HG03342 (cell line): ENCODE data around the gene GRID1.

ENCODE experiments used
- ATAC-seq: cut with Tn5 transposase; IDR thresholded peaks from one replicate; pipeline ENCODE4 v1.9.1; 2021; ENCODE audit warnings: mild to moderate bottlenecking, moderate library complexity; ENCODE audit not compliant: unreplicated experiment

GRID1 gene

DNA sequence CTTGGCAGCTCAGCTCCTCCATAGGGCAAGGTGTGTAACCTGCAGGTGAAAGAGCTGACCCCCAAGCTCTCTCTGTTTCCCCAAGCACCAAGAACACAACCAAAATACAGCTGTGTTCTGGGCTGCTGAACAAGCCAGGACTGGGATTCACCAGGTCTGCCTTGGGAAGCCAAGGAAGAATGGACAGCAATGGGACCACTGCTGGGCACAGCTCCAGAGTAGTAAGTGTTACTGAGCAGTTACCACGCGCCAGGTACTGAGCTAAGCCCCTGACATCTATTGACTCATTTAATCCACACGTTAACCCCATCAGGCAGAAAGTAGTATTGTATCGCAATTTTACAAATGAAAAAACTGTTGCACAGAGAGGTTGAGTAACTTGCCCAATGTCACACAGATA, 168.3 kb downstream of the GRID1 start:
- no peak for ATAC-seq

GRCh38 chr10:86197166-86197790, 169.3 kb downstream of the GRID1 start:
- ATAC-seq: no peak

GRCh38 chr10:86195521-86196157, 171.0 kb downstream of the GRID1 start:
- ATAC-seq: no peak

DNA sequence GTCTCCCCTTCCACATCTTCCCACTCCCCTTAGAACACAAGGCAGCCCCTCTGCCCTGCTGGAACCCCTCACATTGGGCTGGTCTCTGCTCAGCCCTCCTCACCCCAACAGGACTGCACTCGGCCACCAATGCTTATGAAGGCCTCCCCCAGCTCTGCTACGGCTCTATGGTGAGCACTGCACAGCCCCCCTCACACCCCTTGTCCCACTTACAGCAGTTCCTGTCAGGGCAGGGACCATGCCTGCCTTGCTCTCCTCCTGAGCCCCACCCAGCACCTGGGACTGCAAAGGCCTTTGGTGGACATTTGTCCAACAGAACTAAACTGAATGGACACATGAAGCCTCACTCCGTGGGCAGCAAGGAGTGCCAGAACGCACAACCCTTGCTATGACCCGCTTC, 171.9 kb downstream of the GRID1 start:
- ATAC-seq: no peak

DNA sequence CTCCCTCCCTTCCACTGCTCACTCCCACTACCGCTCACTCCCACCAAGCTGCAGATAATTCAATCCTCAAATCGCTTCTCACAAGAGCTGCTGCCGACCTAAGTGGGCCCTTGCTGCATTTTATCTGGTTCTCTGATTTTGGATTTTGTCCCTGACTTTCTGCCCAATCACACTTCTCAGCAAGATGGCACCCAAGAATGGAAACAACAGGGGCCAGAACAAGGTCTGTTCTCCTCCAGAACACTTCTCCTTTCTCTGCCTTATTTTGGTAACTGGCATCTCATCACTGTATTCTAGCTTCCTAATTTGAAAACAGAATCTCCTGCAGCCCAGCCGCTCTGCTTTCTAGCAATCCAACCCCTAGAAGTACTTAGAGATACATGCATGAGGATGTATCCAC, 172.8 kb downstream of the GRID1 start:
- ATAC-seq: no peak

DNA sequence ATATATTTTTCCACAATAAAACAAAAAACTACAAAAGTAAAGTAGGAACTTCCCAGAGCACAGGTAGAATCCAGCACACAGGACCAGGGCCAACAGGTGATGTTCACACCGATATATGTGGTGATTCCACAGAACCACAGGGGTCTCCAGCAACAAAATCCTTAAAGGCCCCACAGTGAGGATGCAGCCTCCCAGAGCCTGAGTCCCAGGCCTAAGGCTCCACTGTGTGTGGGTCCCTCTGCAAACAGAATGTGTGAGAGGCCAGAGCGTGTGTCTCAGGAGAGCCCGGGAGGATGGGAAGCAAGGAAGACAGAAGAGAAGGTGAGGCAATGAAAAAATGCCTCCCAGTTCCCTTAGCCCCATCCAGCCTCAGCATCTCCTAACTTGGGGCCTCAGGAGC, 173.9 kb downstream of the GRID1 start:
- no peak for ATAC-seq

DNA sequence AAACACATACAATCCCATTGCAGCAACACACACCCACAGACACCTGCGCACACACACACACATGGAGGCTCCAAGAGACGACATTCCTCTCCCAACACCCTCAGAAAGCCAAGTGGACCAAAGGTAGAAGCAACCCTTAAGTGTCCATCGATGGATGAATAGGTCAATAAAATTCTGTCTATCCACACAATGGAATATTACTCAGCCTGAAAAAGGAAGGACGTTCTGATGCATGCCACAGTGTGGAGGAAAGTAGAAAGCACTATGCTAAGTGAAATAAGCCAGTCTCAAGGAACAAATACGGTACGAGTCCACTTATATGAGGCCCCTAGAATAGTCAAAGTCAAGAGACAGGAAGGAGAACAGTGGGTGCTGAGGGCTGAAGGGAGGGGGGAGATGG, 174.4 kb downstream of the GRID1 start:
- ATAC-seq: no peak

GRCh38 chr10:86191686-86192085, 174.9 kb downstream of the GRID1 start:
- no peak for ATAC-seq

DNA sequence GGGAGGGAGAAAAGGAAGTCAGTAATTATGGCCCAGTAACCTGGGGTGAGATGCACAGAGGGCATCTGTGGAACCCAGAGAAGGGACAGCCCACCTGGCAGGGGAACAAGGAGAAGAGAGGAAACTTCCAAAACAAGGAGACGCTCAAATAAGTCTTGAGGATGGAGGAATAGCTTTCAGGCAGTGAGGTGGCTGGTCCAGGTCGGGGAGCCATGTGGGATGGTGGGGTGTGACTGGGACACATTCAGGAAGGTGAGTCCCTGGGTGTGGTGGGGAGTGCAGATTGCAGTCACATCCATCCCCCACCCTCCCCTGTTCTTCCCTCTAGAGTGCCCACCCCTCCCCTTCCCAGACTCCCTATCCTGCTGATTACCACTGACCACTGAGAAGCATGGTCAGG, 175.4 kb downstream of the GRID1 start:
- no peak for ATAC-seq

DNA sequence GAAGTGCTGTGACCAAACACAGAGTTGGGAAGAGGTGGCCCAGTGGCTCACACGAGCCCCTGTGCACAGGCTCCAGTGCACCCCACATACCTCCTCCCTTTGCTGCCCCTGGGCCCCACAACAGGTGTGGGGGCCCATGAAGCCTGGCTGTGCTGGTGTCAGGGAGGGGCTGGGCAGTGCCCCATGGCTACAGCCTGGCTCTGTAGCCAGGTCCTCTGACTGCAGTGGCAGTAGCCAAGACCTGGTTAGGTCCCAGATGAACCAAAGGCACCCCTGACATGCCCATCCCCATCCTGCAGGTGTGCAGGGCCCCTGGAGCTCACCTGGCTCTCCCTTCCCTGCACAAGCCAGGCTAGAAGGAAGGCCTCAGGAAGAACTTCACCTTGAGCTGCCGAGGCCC, 176.3 kb downstream of the GRID1 start:
- no peak for ATAC-seq

DNA sequence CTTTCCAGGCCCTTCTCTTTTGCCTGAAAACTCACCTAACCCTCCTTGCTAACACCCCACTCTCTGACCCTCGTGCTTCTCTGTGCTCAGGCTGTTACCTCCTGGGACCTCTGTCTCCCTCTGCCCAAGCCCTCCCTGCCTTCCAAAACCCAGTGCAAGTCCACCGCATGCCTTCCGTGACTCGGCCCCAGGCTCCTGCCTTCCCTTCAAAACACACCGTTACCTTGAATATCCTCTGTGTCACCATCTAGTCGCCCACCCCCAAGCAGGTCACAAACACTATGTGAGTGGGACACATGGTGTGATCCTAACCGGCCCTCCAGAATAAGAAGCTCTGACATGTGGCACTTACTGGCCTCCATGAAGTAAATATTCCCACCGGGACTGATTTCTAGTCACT, 176.7 kb downstream of the GRID1 start:
- ATAC-seq: no peak

DNA sequence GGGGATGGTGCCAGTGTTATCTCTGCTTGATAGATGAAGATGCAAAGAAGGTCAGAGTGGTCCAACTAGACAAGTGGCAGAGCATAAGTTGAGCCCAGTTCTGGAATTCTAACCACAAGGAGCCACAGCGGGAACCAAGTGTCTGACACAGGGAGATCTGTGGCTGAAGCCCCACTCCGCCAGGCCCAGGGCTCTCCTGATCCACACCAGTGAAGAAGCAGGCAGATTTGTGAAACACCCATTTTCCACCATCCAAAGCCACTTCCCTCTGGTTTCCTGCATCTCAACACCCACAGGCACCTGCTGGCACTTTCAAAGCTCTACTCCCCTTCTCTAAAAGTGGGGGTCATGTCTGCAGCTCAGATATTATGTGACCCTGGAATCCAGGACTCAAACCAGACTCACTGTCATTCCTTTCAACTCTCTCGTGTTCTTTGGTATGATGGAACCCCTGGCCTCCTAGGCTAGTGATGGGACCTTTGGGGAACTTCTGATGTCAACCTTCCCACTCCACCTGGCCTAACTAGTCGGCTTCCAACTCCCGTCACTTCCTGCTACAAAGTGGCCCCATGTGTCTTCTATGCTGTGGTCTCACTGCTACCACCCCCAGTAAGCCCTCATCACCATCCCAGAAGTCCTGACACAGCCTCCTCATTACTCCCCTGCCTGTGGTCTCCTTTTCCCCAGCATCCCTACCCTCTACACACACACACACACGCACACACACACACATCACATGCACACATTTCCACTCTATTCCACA, 177.6 kb downstream of the GRID1 start:
- ATAC-seq: no peak

DNA sequence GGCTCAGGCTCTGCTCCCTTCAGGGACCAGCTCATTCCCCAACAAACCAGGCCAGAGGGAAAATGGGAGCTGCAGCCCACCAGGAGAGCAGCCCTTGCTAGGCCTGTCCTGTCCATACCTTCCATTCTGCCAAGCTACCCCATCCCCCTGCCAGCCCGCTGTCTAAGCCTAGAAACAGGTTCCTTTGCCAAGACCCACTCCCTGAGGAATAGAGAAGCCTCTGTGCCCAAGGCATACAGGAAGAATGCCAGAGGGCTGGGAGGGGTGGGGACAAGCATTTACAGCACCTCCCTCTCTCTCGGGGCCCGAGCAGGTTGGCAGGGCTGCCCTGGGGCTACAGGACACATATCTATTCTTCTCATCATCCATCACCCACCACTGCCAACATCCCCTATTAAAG, 178.3 kb downstream of the GRID1 start:
- no peak for ATAC-seq

- ATAC-seq: no peak
These were observed 178.9 kb downstream of the GRID1 start for GRCh38 chr10:86187499-86188239.

DNA sequence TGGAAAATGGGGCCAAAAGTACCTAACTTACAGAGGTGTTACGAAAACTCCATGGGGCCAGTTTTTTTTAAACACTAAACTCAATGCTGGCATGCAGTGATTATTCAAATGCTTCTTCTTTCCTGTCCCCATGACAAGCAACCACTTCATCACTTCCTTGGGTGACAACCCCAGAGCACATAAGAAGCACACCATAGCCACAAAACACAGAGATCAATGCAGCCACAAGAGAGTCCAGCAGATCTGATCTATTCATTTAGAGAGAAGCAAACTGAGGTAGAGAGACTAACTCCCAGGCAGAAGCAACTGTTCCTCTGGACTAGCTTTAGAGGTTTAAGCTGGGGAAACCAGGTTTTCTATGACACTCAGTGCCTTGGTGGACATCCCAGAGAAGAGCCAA, 180.0 kb downstream of the GRID1 start:
- no peak for ATAC-seq

GRCh38 chr10:86182595-86182994, 184.0 kb downstream of the GRID1 start:
- ATAC-seq: no peak

DNA sequence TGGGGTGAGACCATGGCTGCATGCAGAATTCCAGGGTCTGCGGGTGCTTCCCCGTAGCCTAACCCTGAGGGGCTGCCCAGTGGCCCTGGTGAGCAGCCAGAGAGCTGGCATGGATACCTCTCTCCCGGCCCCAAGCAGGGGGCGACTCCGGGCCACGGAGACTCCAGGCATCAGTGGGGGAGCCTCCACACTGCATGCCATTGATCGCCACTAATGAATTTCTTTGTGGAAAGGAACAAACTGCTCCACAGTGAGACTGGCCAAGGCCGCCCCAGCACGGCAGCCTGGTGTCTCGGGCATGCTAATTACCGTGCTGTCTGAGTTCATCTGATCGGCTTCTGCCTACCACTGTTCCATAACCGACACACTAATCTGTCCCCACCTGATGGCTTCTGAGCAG, 184.4 kb downstream of the GRID1 start:
- ATAC-seq: no peak

DNA sequence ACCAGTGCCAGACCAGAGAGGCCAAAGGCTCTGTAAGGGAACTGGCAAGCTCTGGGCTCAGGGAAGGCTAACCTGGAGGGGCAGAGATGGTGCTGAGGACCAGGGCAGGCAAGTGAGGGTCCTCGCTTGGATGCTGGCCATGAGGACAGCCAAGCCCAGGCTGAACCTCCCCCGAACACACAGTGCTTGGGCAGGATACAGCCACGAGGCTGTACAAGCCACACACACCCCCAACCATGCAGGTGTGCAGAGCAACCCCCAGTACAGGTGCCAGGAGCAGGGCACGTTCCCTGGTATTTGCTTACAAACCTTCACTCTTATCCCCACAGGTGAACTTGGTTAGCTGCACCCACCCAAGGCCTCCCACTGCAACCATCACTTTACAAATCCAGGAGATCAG, 185.7 kb downstream of the GRID1 start:
- ATAC-seq: no peak

GRCh38 chr10:86179961-86180360, 186.6 kb downstream of the GRID1 start:
- ATAC-seq: no peak

- ATAC-seq: no peak
These were observed 187.5 kb downstream of the GRID1 start for GRCh38 chr10:86179153-86179524.

DNA sequence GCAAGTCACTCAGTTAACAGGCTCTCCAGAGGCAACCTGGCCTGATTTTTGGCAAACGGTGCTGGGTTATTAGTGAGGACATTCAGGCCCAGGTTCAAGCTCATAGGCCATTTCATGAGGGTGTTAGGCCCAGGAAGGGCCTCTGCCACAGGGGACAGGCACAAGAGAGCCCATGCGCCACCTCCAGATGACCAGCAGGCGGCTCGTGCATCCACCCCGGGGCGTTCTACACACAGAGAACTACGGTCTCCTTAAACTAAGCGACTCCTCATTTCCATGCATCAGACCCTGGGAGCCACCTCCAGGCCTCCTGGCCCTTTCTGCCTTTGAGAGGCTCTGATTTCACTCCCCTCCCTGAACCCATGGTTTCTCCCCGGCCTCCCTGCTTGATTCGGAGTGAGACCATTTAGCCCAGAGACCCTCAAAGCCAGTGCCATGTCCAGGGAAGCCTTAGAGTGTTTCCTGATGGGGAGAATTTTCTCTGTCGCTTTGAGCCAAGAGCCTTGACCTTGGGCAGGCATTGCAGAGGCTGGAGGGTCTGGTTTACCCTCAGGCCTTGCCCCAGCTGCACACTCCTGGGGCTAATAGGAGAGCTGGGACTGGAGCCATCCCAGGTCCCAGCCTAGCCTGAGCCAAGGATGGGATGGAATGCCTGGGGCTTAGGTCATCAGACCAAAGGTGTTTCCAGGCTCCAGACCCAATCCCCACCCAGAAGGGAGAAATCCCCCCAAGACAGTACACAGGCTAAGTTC, 188.0 kb downstream of the GRID1 start:
- ATAC-seq: no peak
